Measurements from ENCODE around the gene BANF2.

DNA sequence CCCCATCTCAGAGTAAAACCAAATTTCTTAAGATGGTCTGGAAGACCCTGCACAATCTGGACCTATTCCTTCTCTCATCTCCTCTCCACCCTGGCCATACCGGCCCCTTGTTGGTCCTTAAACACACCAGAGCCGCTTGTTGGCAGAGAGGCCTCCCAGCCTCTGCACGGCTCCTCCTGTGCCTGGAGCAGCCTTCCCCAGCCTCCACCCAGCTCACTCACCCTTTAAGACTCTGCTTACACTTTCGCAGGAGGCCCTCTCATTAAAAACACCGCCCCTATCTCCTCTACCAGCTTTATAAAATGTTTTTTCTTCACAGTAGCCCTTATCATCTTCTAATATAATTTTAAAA is 49.8 kb downstream of the BANF2 start:
- TF ChIP-seq, protein P1, sequence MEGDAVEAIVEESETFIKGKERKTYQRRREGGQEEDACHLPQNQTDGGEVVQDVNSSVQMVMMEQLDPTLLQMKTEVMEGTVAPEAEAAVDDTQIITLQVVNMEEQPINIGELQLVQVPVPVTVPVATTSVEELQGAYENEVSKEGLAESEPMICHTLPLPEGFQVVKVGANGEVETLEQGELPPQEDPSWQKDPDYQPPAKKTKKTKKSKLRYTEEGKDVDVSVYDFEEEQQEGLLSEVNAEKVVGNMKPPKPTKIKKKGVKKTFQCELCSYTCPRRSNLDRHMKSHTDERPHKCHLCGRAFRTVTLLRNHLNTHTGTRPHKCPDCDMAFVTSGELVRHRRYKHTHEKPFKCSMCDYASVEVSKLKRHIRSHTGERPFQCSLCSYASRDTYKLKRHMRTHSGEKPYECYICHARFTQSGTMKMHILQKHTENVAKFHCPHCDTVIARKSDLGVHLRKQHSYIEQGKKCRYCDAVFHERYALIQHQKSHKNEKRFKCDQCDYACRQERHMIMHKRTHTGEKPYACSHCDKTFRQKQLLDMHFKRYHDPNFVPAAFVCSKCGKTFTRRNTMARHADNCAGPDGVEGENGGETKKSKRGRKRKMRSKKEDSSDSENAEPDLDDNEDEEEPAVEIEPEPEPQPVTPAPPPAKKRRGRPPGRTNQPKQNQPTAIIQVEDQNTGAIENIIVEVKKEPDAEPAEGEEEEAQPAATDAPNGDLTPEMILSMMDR (IDR thresholded peaks at IDR 0.05) = no peak
- no peak for TF ChIP-seq POLR2A (IDR thresholded peaks at IDR 0.05)

All from testis (tissue), 2 donors.